HepG2 (cell line): ENCODE measurements around the gene YIPF4. TPM values are rescaled to one million over a fixed set of nuclear protein-coding genes. Genes with fewer than 3 reads are reported as not detected.
A peak's percentile ranks its signal among the peaks of the same experiment; 100 is the strongest.
"Not testable (repeated sequence)": the region's sequence is repeated elsewhere in the genome, so short reads cannot be mapped to it uniquely, and the experiment has no call there.

Source experiments
- BRCA1 ChIP-seq: sonication (generic); formaldehyde crosslinking; IDR thresholded peaks from 2 replicates; pipeline ENCODE4 v1.4.0; 2020; ENCODE audit warnings: missing genetic modification reagents
- CREB3 ChIP-seq: sonication (generic); formaldehyde crosslinking; IDR thresholded peaks from 2 replicates; pipeline ENCODE4 v1.5.0; 2020; ENCODE audit warnings: missing genetic modification reagents
- HNF1B ChIP-seq: sonication (generic); formaldehyde crosslinking; IDR thresholded peaks from 2 replicates; pipeline ENCODE4 v1.5.1; 2020; ENCODE audit warnings: mild to moderate bottlenecking, moderate library complexity, missing genetic modification reagents
- NKX3-1 ChIP-seq: sonication (generic); formaldehyde crosslinking; IDR thresholded peaks from 2 replicates; pipeline ENCODE4 v1.5.0; 2020; ENCODE audit warnings: missing genetic modification reagents
- POLR2G ChIP-seq: fragments of 200-400 bp; formaldehyde crosslinking; IDR thresholded peaks from 2 replicates; pipeline ENCODE4 v1.6.1; 2018; ENCODE audit warnings: mild to moderate bottlenecking, low read depth, low read length, moderate library complexity
- RERE ChIP-seq: IDR thresholded peaks from 2 replicates; pipeline ENCODE4 v1.6.1; 2016; ENCODE audit warnings: low read depth, missing genetic modification reagents, missing compliant biosample characterization
- SOX6 ChIP-seq, 2 experiments: fragments of 450-650 bp in 1 of 2; sonication (generic) in 1 of 2; formaldehyde crosslinking in 1 of 2; IDR thresholded peaks; 2 replicates each; pipeline versions ENCODE4 v1.4.0 to v1.6.1; 2017 to 2020; ENCODE audit warnings: antibody characterized with exemption in 1 of 2, mild to moderate bottlenecking in 1 of 2, missing genetic modification reagents in 1 of 2
- TBL1XR1 ChIP-seq: fragments of 150-350 bp; IDR thresholded peaks from 2 replicates; pipeline ENCODE4 v1.6.1; 2014; ENCODE audit warnings: borderline replicate concordance, low read length; ENCODE audit not compliant: partially characterized antibody
- THRA ChIP-seq: sonication (generic); formaldehyde crosslinking; IDR thresholded peaks from 2 replicates; pipeline ENCODE4 v1.4.0; 2020; ENCODE audit warnings: missing genetic modification reagents, borderline replicate concordance
- ZBTB10 ChIP-seq: sonication (generic); formaldehyde crosslinking; IDR thresholded peaks from 2 replicates; pipeline ENCODE4 v1.4.0; 2020; ENCODE audit warnings: missing genetic modification reagents, borderline replicate concordance
- ZNF232 ChIP-seq: sonication (generic); formaldehyde crosslinking; IDR thresholded peaks from 2 replicates; pipeline ENCODE4 v1.4.0; 2020; ENCODE audit warnings: missing genetic modification reagents, borderline replicate concordance
- ZNF335 ChIP-seq: sonication (generic); formaldehyde crosslinking; IDR thresholded peaks from 2 replicates; pipeline ENCODE4 v1.4.0; 2020; ENCODE audit warnings: missing genetic modification reagents
- ZNF441 ChIP-seq: sonication (generic); formaldehyde crosslinking; IDR thresholded peaks from 2 replicates; pipeline ENCODE4 v1.7.0; 2021; ENCODE audit warnings: missing genetic modification reagents, borderline replicate concordance
- polyA plus RNA-seq, 8 experiments: library from polyadenylated mRNA; depleted of rRNA in 3 of 8; stranded (reverse) in 7 of 8; unstranded in 1 of 8; fragments of >200 nt; fragmentation: Illumina TruSeq in 4 of 8; extraction: Trizol in 4 of 8; gene quantifications; 2 replicates each; pipeline versions ENCODE4 v1.2.1 to v1.2.3, GENCODE V29; 2011 to 2016; ENCODE audit warnings: low read depth in 4 of 8, missing spikeins in 1 of 8, mixed read lengths in 1 of 8; ENCODE audit not compliant: insufficient read depth in 1 of 8
- total RNA-seq, 5 experiments: library from RNA; depleted of rRNA; stranded (reverse); fragments of >200 nt; fragmentation: Illumina TruSeq; extraction: Trizol; gene quantifications; 2 replicates each; pipeline ENCODE4 v1.2.3, GENCODE V29; 2016; ENCODE audit warnings: low read depth in 1 of 5

YIPF4 gene
- total and polyA plus RNA-seq, 2 of the 13 experiments (the other 11 are each of a cell fraction or from before 2014, with no cell fraction given): 19.0 to 43.9 TPM

DNA sequence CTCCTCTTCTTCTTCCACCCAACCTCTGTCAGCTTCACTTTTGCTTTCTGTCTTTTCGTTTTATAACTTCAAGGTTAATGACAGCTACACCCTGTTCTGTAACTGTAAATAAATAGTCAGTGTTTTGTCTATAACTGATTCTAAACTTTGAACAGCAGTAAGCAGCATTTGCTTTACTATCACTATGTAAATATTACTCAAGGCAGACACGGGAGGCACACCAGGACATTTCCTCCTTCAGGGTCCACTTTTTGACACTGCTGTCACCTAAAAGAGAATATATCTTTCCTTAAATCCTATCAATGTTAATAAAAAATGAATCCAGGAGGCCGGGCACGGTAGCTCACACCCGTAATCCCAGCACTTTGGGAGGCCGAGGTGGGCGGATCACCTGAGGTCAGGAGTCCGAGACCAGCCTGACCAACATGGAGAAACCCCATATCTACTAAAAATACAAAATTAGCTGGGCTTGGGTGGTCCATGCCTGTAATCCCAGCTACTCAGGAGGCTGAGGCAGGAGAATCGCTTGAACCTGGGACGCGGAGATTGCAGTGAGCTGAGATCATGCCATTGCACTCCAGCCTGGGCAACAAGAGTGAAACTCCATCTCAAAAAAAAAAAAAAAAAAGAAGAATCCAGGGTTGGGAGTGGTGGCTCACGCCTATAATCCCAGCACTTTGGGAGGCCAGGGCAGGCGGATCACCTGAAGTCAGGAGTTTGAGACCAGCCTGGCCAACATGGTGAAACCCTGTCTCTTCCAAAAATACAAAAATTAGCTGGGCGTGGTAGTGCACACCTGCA is 51.7 kb downstream of the YIPF4 start (continued):
- TF ChIP-seq TBL1XR1 (peak; percentile 88), THRA (CRISPR knock-in tag) (peak; percentile 99), HNF1B (CRISPR knock-in tag) (0 out of 2 replicates have a peak, but pooled peaks have one; percentile 61), POLR2G (peak; percentile 44), NKX3-1 (CRISPR knock-in tag) (peak; percentile 78; the same call in 1 of the 2 replicates), ZBTB10 (0 out of 2 replicates have a peak, but pooled peaks have one; percentile 45), ZNF441 (CRISPR knock-in tag) (peak; percentile 52), ZNF335 (CRISPR knock-in tag) (peak; percentile 73; the same call in 1 of the 2 replicates), CREB3 (peak; percentile 66; the same call in 1 of the 2 replicates), RERE (CRISPR knock-in tag) (peak; percentile 70; the same call in 1 of the 2 replicates), BRCA1 (CRISPR knock-in tag) (0 out of 2 replicates have a peak, but pooled peaks have one; percentile 64), SOX6 (CRISPR knock-in tag; IDR thresholded peaks at IDR 0.05) (peak; percentile 89), ZNF232 (0 out of 2 replicates have a peak, but pooled peaks have one; percentile 15)
- TF ChIP-seq SOX6 (IDR thresholded peaks at IDR 0.05): not testable (repeated sequence)
